GM18519 (cell line): ENCODE data around the gene LHX6.

Experiments used
- ATAC-seq: cut with Tn5 transposase; IDR thresholded peaks from one replicate; pipeline ENCODE4 v1.9.1; 2021; ENCODE audit warnings: mild to moderate bottlenecking, moderate library complexity; ENCODE audit not compliant: unreplicated experiment, low FRiP score

Gene LHX6

DNA sequence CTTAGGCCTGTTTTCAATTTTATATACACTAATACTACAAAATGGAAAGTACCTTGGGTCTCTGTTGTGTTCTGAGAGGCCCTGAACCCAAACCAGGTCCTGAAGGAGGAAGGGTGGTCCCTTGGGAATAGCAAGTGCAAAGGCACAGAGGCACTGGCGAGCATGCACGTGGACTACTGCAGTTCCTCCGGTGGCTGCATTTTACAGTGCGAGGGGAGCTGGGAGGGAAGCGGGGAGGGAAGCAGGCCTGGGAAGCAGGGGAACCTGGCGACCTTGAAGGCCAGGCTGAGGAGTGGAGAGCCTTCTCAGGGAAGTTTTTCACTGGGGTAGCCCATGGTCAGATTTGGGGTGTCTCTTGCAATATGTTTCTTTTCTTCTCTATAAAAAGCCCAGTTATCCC, 35.1 kb downstream of the LHX6 start:
- ATAC-seq = no peak

DNA sequence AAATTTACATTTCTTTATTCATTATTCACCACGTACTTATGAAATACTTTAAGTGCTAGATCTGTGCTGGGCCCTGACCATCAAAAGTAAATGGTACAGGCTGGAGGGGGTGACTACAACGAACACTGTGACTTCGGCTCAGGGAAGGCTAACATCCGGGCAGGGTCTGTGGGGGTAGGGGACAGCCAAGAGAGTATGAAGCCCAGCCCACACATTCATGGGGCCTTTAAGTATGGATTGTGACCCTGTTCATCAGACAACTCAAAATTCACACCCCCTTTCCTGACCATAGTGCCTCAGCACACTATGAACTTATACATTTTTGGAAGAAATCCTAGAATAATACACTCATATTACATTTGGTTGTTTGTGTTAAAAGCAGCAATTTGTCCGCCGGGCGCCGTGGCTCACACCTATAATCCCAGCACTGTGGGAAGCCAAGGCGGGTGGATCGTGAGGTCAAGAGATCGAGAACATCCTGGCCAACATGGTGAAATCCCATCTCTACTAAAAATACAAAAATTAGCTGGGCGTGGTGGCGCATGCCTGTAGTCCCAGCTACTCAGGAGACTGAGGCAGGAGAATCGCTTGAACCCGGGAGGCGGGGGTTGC, 35.7 kb downstream of the LHX6 start:
- ATAC-seq = no peak

DNA sequence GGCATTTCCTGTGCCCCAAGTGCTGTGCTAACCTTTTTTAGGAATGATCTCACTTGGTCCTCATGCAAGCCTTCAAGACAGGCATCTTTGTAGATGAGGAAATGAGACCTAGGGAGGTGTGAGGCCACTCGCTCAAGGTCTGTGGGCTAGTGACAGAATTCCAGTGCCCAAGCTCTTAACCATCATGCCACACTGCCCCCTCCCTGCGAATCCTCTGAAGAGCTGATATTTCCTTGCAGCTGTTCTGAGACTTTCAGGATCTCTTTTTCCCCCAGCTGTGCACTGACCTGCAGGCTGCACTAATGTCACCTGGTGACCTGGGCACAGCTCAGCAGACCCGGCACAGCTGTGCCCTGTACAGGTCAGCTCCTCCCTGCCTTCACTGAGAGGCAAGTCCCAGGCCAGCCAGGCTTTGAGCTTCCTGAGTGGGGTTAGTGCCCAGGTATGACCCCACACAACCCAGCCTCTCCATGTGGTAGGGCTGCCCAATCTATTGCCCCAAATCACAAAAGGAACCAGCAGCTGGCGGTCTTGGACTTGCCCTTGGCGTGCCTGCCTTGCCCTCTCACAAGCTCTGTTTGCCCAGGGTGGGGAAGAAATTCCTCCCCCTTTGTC, 36.4 kb downstream of the LHX6 start:
- ATAC-seq = no peak

DNA sequence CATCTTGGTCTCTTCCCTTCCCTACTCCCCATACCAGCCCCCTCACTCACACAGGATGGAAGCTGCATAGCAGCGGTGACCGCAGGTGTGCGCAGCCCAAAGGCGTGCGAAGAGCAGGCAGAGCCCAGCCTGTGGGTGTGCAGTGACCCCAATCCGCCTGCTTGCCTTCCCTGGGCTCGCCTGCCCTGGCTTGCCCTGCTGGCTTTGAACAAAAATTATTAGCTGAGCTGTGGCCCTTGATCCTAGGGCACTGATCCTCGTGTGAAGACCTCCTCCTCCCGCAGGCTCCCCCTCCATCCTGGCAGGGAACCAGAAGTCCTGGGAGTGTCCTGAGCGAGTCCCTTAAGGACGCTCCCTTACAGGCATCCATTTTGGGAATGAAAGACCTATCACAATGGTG, 37.2 kb downstream of the LHX6 start:
- no peak for ATAC-seq

DNA sequence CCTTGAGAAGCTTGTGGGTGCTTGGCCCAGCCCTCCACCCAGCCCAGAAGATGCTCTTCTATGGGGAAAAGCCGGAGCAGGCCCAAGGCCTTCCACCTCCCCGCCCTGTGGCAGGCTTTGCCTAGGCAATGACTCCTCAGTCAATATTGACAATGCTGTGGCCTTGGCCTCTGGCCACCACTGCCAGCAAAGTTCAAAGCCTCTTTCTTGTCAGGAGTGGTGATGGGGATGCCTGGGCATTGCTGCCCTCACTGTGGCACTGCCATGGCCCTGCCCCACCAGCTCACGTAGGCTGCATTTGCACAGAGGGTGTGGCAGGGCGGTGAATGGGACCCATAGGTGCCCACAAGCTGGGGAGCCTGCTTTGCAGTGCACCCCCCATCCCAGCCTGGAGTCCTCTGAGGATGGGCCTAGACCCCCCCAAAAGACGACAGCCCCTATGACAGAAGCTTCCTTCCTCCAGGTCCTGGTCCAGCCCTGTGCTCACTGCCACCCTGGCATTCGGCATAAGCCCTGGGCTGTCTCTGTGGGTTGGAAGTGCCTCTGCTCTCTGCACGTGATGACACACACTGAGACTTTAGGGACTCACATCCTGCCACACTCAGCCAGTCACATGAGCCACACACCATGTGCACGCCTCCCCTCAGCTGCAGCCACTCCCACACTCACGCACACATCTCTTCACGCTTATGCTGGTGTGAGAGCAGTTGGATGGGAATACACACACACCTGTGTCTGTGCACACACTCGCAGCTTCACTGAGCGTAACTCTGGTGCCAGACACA, 38.0 kb downstream of the LHX6 start:
- ATAC-seq = no peak

DNA sequence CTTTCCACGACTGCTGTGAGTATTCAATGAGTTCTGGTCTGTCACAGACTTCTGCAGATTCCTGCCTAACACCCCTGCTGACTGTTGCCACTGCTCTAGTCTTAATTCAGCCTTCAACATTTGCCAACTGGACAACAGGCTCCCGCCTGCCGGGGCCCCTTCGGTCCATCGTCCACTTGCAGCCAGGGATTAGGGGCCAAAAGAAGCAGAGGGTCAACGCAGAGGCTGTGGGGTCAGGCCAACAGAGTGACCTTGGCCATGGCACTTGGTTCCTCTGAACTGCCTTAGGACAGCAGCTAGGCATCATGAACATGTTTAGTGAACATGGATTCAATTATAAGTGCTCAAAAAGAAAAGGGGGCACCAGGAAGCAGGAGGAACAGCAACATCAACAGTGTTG, 40.4 kb downstream of the LHX6 start:
- ATAC-seq = no peak

DNA sequence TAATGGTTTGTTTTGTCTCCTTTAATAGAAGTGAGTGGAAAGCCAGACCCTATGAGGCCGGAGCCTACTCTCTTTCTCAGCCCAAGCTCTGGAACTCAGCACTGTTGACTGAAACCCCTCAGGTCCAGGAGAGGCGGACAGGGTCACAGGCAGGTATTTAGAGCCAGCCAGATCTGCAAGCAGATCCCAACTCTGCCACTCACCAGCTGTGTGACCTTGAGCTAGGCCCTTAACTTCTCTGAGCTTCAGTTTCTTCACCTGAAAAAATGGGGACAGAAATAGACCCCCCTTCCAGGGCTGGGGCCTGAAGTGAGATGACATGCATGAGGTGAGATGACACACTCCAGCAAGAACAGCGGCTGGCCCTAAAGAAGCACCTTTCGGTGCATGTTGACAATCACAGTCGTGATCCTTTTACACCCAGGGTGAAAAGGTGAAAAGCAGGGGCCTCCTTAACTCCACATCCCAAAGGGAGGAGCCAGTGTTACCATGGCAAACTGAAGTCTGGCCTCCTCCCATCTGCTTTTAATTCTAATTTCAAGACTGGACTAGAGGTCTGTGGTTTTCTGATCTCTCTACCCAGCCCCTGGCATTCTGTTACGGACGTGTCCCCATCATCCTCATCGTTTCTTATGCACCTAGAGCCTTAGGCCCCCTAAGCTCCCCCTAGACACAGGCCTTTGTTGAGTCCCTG, 41.8 kb downstream of the LHX6 start:
- no peak for ATAC-seq

DNA sequence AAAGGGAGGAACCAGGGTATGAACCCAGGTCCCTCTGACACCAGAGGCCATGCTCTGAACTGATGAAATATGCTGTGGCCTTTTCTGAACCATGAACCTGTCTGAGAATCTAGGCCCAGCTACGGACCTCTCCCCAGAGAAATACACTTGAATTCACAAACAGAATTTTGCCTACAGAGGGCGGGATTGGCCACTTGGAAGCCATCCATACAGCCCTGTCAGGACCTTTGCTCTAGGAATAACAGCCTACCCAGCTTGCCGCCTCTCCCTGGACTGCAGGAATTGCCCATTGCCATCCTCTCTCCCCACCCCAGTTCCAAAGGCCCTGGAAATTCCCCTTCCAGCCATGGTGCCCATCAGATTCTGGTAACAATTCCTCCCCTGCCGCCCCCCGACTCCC, 42.5 kb downstream of the LHX6 start:
- no peak for ATAC-seq

DNA sequence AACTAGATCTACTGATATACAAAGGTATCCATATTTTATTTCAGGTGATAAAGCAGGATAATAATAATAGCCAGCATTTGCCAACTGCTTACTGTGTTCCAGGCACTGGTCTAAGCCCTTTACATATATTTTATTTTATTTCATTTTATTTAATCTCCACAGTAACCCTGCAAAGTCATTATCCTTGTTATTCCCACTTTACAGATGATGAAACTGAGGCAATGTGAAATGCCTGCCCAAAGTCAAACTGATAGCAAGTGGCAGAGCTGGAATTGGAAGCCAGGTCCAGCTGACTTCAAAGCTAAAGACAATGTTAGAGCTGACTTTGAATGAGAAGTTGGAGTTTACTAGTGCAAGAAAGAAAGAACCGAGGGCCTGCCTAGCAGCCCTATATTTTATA, 44.2 kb downstream of the LHX6 start:
- ATAC-seq = no peak

DNA sequence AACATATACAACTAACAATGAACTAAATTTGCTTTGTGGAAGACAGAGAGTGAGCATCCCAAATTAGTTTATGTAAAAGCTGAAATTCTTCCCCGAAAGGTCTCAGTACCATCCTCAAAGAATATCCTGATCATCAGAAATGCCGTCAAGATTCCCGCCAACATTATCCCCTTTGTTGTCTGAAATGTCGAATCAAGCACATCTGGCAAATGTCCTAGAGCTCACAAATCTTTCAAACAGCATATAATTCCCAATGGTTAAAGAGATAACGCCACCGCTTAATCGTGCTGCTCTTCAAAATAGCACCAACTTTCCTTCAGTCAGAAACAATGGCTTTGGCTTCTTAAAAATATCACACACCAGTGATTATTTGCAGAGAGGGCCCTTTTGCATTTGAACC, 45.3 kb downstream of the LHX6 start:
- no peak for ATAC-seq

DNA sequence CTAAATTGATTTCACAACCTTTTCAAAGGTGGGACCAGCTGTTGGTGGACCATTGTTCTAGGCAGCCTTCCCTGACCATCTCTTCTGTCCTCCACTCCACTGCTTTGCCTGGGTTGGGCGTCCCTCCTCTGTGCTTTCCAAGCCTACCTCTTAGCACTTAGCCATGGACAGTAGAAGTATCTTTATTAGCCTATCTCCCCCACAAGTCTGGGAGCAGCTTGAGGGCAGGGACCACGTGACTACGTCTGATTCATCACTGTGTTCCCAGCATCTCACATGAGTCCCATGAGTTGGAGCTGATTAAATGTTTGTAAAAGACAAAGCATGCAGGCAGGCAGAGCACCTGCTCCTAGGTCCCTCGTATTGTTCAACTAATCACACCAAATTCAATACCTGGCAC, 48.1 kb downstream of the LHX6 start:
- no peak for ATAC-seq

DNA sequence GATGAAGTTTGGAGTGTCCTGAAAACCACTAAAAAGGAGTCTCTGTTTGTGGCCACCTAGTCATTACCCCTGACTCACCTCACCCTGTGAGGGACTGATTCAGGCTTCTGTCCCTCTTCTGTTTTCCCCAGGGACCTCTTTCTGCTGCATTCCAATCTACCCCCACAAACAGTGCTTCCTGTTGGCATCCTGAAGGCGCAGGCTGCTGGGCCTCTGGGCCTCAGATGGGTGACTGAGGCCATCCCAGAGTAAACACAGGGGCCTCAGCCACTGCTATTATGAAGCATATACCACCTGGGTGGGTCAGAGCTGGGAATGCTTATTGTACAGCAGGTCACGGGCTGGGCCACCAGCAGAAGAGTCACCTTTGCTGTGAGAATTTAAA, 49.1 kb downstream of the LHX6 start:
- ATAC-seq = no peak

DNA sequence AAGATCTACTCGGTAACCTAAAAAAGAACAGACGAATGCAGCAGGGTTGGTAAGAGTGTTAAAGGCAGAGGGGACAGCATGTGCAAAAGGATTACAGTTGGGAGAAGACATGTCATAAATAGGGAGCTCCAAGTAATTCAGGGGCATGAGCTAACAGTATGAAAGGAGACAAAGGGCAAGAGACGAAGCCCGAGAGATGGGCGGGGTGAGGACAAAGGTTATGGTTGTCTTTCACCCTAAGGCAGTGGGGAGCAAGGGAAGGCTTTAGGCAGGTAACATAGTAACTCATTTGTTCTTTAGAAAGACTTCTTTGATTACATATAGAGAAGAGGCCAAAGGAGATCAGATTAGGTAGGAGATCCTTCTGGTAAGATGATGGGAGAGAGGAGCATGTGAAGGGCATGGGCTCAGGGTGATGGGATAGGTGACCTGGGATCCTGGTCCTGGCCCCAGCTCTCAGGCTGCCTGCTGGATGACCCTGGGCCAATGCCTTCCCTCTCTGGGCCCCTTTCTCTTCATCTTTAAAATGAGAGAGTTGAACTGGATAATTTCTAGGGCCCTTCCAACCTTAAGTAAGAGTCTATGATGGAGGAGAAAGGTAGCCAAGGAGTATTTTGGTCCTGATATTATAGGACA, 49.6 kb downstream of the LHX6 start:
- no peak for ATAC-seq

DNA sequence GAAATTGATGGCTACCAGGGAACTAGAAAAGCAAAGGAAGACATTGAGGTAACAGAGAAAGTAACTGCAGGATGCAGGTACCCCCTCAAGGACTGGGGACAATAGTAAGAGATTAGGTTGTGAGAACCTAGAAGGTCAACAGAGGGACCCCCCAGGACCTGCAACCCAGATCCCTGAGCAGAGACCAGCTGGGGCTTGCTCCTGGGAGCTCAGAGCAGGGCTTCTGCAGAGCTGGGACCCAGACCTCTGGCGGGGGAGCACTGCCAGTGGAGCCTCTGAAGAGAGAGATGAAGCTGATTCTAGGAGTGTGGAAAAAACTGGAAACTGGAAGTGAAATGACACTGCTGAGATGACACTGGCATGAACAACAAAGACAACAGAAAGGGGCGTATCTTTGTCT, 51.8 kb downstream of the LHX6 start:
- no peak for ATAC-seq

DNA sequence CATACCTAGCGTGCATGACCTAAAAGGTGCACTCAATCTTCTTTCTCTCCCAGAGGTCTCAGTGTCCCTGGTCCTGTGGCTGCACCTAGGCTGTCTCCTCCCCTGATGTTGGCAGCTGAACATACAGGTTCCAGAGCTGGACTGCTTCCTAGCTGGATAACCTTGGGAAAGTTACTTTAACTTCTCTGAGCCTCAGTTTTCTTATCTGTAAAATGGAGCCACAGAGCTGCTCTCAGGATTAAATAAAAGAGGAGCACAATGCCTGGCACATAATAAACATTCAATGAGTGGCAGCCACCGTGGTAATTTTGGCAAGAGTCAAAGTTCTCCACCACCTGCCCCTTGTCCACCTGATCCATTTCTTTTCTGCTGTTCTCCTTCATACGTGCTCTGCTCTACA, 55.1 kb downstream of the LHX6 start:
- no peak for ATAC-seq

DNA sequence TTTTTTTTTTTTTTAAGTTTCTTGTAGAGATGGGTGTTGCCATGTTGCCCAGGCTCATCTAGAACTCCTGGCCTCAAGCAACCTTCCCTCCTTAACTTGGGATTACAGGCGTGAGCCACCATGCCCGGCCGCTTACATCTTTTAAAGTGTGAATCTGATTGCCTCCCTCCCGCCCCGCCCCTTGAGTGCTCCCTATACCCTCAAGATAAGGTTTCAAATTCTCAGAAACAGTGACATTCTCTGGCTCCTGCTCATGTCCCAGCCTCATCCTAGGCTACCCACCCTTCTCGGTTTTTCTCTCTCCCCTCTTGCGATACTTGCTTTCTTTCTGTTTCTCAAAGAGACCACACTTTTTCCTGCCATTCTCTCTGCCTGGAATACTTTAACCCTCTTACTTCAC, 56.6 kb downstream of the LHX6 start:
- ATAC-seq = no peak

DNA sequence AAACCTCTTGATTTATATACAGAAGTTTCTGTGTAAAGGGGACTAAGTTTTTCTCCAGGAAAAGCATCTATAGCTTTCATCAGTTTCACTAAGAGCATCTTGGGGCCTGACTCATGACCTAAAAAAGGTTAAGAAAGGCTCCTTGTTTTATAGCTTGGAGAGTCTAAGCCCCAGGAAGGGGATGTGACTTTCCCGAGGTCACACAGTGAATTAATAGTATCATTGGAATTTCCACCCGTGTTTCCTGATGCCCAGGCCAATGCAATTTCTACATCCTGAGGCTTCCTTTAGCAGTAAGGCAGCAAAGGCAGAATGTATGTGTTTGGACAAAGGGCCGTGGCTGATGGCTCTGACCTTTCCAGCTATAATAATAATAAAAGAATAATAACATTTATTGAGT, 60.4 kb downstream of the LHX6 start:
- no peak for ATAC-seq

DNA sequence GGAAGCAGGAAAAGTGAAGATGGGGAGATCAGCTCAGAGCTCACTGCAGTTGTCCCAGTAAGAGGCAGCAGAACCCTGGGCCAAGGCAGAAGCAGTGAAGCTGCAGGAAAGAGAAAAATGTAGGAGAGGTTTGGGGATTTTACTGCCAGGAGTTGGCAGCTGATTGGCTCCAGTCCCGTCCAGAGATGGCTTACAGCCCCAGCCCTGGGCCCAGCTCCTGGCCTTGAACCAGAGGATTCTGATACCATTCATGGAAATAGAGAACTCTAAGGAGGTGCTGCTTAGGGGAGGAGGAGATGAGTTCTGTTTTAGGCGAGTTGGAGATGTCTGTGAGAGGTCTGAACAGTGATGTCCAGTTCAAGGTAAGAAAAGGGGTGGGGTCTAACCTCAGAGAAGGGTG, 64.5 kb downstream of the LHX6 start:
- no peak for ATAC-seq

DNA sequence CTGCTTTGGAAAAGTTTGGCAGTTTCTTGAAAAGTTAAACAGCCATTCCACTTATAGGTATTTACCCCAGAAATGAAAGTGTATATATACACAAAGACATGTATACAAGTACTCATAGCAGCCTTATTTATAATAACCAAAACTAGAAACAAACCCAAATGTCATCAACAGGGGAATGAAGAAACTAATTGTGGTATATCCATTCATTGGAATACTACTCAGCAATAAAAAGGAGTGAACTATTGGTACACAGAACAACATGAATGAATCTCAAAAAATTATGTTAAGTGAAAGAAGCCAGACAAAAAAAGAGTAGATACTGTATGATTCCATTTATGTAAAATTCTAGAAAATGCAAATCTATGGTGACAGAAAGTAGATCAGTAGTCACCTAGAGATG, 66.3 kb downstream of the LHX6 start:
- ATAC-seq = no peak

DNA sequence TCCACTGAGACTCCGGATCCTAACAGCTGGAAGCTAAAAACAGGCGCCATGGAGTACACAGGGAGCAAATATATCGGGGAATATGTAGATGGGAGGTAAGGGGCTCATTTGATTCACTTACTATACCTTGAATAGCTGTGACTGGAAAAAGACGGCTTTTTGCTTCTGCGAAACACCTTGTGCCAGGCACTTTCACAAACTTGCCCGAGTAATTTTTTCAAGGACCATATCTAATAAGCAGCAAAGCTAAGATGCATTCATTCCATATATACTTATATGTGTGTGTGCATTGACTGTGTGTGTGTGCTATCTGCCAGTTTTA, 68.9 kb downstream of the LHX6 start:
- ATAC-seq = no peak
